HepG2 (cell line): ENCODE data around the gene DEFB131B. TPM values are rescaled to one million over a fixed set of nuclear protein-coding genes. Genes with fewer than 3 reads are reported as not detected.

Experiments
- ARNTL ChIP-seq: sonication (generic); formaldehyde crosslinking; IDR thresholded peaks from 2 replicates; pipeline ENCODE4 v1.4.0; 2020; ENCODE audit warnings: mild to moderate bottlenecking, missing genetic modification reagents
- ATM ChIP-seq: fragments of 450-650 bp; IDR thresholded peaks from 2 replicates; pipeline ENCODE4 v1.7.1; 2017; ENCODE audit warnings: mild to moderate bottlenecking, borderline replicate concordance
- ESRRA ChIP-seq: sonication (generic); formaldehyde crosslinking; IDR thresholded peaks from 2 replicates; pipeline ENCODE4 v1.5.1; 2020; ENCODE audit warnings: mild to moderate bottlenecking, low read depth, missing genetic modification reagents
- ETS1 ChIP-seq: sonication (generic); formaldehyde crosslinking; IDR thresholded peaks from 2 replicates; pipeline ENCODE4 v1.4.0; 2020; ENCODE audit warnings: missing genetic modification reagents
- MEIS2 ChIP-seq: sonication (generic); formaldehyde crosslinking; IDR thresholded peaks from 2 replicates; pipeline ENCODE4 v1.9.0; 2021; ENCODE audit warnings: mild to moderate bottlenecking, missing genetic modification reagents
- NCOA2 ChIP-seq: sonication (generic); formaldehyde crosslinking; IDR thresholded peaks from 2 replicates; pipeline ENCODE4 v1.8.0; 2022; ENCODE audit warnings: inconsistent platforms
- PCBP1 ChIP-seq: fragments of 200-400 bp; formaldehyde crosslinking; IDR thresholded peaks from 2 replicates; pipeline ENCODE4 v1.6.1; 2017; ENCODE audit warnings: mild to moderate bottlenecking, low read depth, low read length, borderline replicate concordance
- PHF5A ChIP-seq: IDR thresholded peaks from one replicate; pipeline ENCODE4 v1.6.1; 2018; ENCODE audit warnings: low read depth, missing genetic modification reagents; ENCODE audit not compliant: unreplicated experiment
- PITX1 ChIP-seq: sonication (generic); formaldehyde crosslinking; IDR thresholded peaks from 2 replicates; pipeline ENCODE4 v1.5.1; 2020; ENCODE audit warnings: mild to moderate bottlenecking, missing genetic modification reagents
- SOX13 ChIP-seq, 3 experiments: fragments of 450-650 bp in 1 of 3; sonication (generic) in 1 of 3; formaldehyde crosslinking in 1 of 3; IDR thresholded peaks in 2 of 3; conservative IDR thresholded peaks in 1 of 3; 2 replicates each; pipeline versions ENCODE4 v1.5.0 to v1.6.1; 2016 to 2020; ENCODE audit warnings: antibody characterized with exemption in 1 of 3, mild to moderate bottlenecking in 1 of 3, missing compliant biosample characterization in 1 of 3, missing genetic modification reagents in 1 of 3, moderate library complexity in 1 of 3
- SRSF1 ChIP-seq: fragments of 200-400 bp; formaldehyde crosslinking; optimal IDR thresholded peaks from 2 replicates; pipeline ENCODE3; 2017; ENCODE audit warnings: mild to moderate bottlenecking, low read depth, low read length, moderate library complexity
- TAF1 ChIP-seq: sonication (generic); formaldehyde crosslinking; IDR thresholded peaks from 2 replicates; pipeline ENCODE4 v1.4.0; 2020; ENCODE audit warnings: missing genetic modification reagents
- TCF7 ChIP-seq: sonication (generic); IDR thresholded peaks from 2 replicates; pipeline ENCODE4 v1.6.1; 2016; ENCODE audit warnings: antibody characterized with exemption, low read depth
- TOE1 ChIP-seq: sonication (generic); formaldehyde crosslinking; IDR thresholded peaks from 2 replicates; pipeline ENCODE4 v1.4.0; 2020; ENCODE audit warnings: mild to moderate bottlenecking, missing genetic modification reagents
- TOPORS ChIP-seq: sonication (generic); formaldehyde crosslinking; IDR thresholded peaks from 2 replicates; pipeline ENCODE4 v1.8.0; 2023; ENCODE audit warnings: mild to moderate bottlenecking, missing genetic modification reagents
- XBP1 ChIP-seq: sonication (generic); formaldehyde crosslinking; IDR thresholded peaks from 2 replicates; pipeline ENCODE4 v1.5.0; 2020; ENCODE audit warnings: missing genetic modification reagents
- ZFX ChIP-seq: sonication (generic); formaldehyde crosslinking; IDR thresholded peaks from 2 replicates; pipeline ENCODE4 v1.4.0; 2020; ENCODE audit warnings: mild to moderate bottlenecking, low read depth, missing genetic modification reagents, moderate library complexity
- ZNF124 ChIP-seq: sonication (generic); formaldehyde crosslinking; IDR thresholded peaks from 2 replicates; pipeline ENCODE4 v1.4.0; 2020; ENCODE audit warnings: missing genetic modification reagents
- ZNF264 ChIP-seq: sonication (generic); formaldehyde crosslinking; IDR thresholded peaks from 2 replicates; pipeline ENCODE4 v1.4.0; 2020; ENCODE audit warnings: missing genetic modification reagents
- ZNF383 ChIP-seq: sonication (generic); formaldehyde crosslinking; IDR thresholded peaks from 2 replicates; pipeline ENCODE4 v1.4.0; 2020; ENCODE audit warnings: missing genetic modification reagents, mild to moderate bottlenecking, borderline replicate concordance
- ZNF569 ChIP-seq: sonication (generic); formaldehyde crosslinking; IDR thresholded peaks from 2 replicates; pipeline ENCODE4 v1.5.0; 2020; ENCODE audit warnings: mild to moderate bottlenecking, missing genetic modification reagents, moderate library complexity, borderline replicate concordance
- ZNF598 ChIP-seq: sonication (generic); formaldehyde crosslinking; IDR thresholded peaks from 2 replicates; pipeline ENCODE4 v1.5.1; 2020; ENCODE audit warnings: mild to moderate bottlenecking, missing genetic modification reagents, borderline replicate concordance
- ZNF639 ChIP-seq: conservative IDR thresholded peaks from 2 replicates; pipeline ENCODE4 v1.6.1; 2018; ENCODE audit warnings: missing genetic modification reagents
- polyA plus RNA-seq, 8 experiments: library from polyadenylated mRNA; depleted of rRNA in 3 of 8; stranded (reverse) in 7 of 8; unstranded in 1 of 8; fragments of >200 nt; fragmentation: Illumina TruSeq in 4 of 8; extraction: Trizol in 4 of 8; gene quantifications; 2 replicates each; pipeline versions ENCODE4 v1.2.1 to v1.2.3, GENCODE V29; 2011 to 2016; ENCODE audit warnings: low read depth in 4 of 8, missing spikeins in 1 of 8, mixed read lengths in 1 of 8; ENCODE audit not compliant: insufficient read depth in 1 of 8
- total RNA-seq, 5 experiments: library from RNA; depleted of rRNA; stranded (reverse); fragments of >200 nt; fragmentation: Illumina TruSeq; extraction: Trizol; gene quantifications; 2 replicates each; pipeline ENCODE4 v1.2.3, GENCODE V29; 2016; ENCODE audit warnings: low read depth in 1 of 5
- TF ChIP-seq, protein P1 (sequence below): sonication (generic); formaldehyde crosslinking; IDR thresholded peaks from 2 replicates; pipeline ENCODE4 v1.8.0; 2022; ENCODE audit warnings: missing genetic modification reagents, mild to moderate bottlenecking, moderate library complexity, borderline replicate concordance
- TF ChIP-seq, protein P2 (sequence below): sonication (generic); formaldehyde crosslinking; IDR thresholded peaks from 2 replicates; pipeline ENCODE4 v1.5.0; 2020; ENCODE audit warnings: missing genetic modification reagents, mild to moderate bottlenecking, borderline replicate concordance

The DEFB131B gene
- total and polyA plus RNA-seq, 2 of the 13 experiments (the other 11 are each of a cell fraction or from before 2014, with no cell fraction given) = not detected

- TF ChIP-seq, protein P1, sequence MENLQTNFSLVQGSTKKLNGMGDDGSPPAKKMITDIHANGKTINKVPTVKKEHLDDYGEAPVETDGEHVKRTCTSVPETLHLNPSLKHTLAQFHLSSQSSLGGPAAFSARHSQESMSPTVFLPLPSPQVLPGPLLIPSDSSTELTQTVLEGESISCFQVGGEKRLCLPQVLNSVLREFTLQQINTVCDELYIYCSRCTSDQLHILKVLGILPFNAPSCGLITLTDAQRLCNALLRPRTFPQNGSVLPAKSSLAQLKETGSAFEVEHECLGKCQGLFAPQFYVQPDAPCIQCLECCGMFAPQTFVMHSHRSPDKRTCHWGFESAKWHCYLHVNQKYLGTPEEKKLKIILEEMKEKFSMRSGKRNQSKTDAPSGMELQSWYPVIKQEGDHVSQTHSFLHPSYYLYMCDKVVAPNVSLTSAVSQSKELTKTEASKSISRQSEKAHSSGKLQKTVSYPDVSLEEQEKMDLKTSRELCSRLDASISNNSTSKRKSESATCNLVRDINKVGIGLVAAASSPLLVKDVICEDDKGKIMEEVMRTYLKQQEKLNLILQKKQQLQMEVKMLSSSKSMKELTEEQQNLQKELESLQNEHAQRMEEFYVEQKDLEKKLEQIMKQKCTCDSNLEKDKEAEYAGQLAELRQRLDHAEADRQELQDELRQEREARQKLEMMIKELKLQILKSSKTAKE (CRISPR knock-in tag) = 0 out of 2 replicates have a peak, but pooled peaks have one; percentile 52
- TF ChIP-seq ZNF124 (CRISPR knock-in tag) = no peak; the same call in 1 of the 2 replicates
- TF ChIP-seq PITX1 (CRISPR knock-in tag) = no peak
- TF ChIP-seq TCF7 = no peak
- TF ChIP-seq ZNF598 (CRISPR knock-in tag) = no peak
- no peak for TF ChIP-seq TOPORS (CRISPR knock-in tag)
- no peak for TF ChIP-seq XBP1
- TF ChIP-seq SRSF1 = peak; percentile 45
- TF ChIP-seq SOX13 (IDR thresholded peaks at IDR 0.05) = no peak
- TF ChIP-seq SOX13 (CRISPR knock-in tag; conservative IDR thresholded peaks at IDR 0.05 in 1 of 2, IDR thresholded peaks at IDR 0.05 in 1 of 2) = 0 out of 4 replicates have a peak, but pooled peaks of 1 of the 2 experiments have one; percentile 10
- TF ChIP-seq ZNF569 (CRISPR knock-in tag) = no peak
- no peak for TF ChIP-seq ZNF264
- TF ChIP-seq ETS1 (CRISPR knock-in tag) = no peak
- TF ChIP-seq PHF5A (CRISPR knock-in tag) = no peak
- no peak for TF ChIP-seq NCOA2 (CRISPR knock-in tag)
- TF ChIP-seq ESRRA (CRISPR knock-in tag) = peak; percentile 24; the same call in 1 of the 2 replicates
- no peak for TF ChIP-seq ZNF383 (CRISPR knock-in tag)
- no peak for TF ChIP-seq ZNF639 (CRISPR knock-in tag)
- TF ChIP-seq MEIS2 (CRISPR knock-in tag) = no peak; the same call in 1 of the 2 replicates
- TF ChIP-seq ZFX = 0 out of 2 replicates have a peak, but pooled peaks have one; percentile 8
- no peak for TF ChIP-seq ARNTL (CRISPR knock-in tag)
- no peak for TF ChIP-seq TOE1 (CRISPR knock-in tag)
- TF ChIP-seq, protein P2, sequence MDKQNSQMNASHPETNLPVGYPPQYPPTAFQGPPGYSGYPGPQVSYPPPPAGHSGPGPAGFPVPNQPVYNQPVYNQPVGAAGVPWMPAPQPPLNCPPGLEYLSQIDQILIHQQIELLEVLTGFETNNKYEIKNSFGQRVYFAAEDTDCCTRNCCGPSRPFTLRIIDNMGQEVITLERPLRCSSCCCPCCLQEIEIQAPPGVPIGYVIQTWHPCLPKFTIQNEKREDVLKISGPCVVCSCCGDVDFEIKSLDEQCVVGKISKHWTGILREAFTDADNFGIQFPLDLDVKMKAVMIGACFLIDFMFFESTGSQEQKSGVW (CRISPR knock-in tag) = no peak
- peak; percentile 81 for TF ChIP-seq TAF1 (CRISPR knock-in tag)
- TF ChIP-seq PCBP1 = no peak
- TF ChIP-seq ATM = no peak
Observed at GRCh38 chr11:71928737-71929443, 50.6 kb downstream of the DEFB131B start, which contains the start of gene RNF121 (continued).
